Measurements from ENCODE around the gene TOX4.

The TOX4 gene

GRCh38 chr14:21455592-21455911 lies 21.4 kb upstream of the TOX4 start:
- H3K9ac ChIP-seq (ENCODE audit: low read length in 5 of 5): peak overlapping the region; percentile 82 to 95 (median 87)
- peaks cover 5 to 14% (median 7%) of the 10 kb centered on the region in 5 donors for H3K36me3 ChIP-seq (ENCODE audit: control insufficient read depth in 5 of 5, insufficient read depth in 5 of 5, low read length in 5 of 5)
- no peaks in the 10 kb centered on the region for H3K9me3 ChIP-seq (ENCODE audit: control insufficient read depth in 5 of 5, low read length in 5 of 5)
- peak overlapping the region; percentile 78 to 98 (median 95) for H3K4me3 ChIP-seq (ENCODE audit: low read depth in 1 of 5, low read length in 5 of 5)
- H3K27ac ChIP-seq (ENCODE audit: low read depth, low read length): peak overlapping the region; percentile 100
- H3K4me1 ChIP-seq (ENCODE audit: control insufficient read depth in 5 of 5, insufficient read depth in 5 of 5, low read length in 5 of 5): peaks cover 0 to 19% (median 15%) of the 10 kb centered on the region in 5 donors
- H3K27me3 ChIP-seq (ENCODE audit: control insufficient read depth in 5 of 5, insufficient read depth in 4 of 5, low read length in 5 of 5): no peaks in the 10 kb centered on the region

- Histone ChIP-seq H3K9me3 (ENCODE audit: control insufficient read depth in 5 of 5, low read length in 5 of 5) (no peaks in the 10 kb centered on the region), H3K27ac (ENCODE audit: low read depth, low read length) (peak within 1 kb of the TSS; percentile 100), H3K4me3 (ENCODE audit: low read depth in 1 of 5, low read length in 5 of 5) (peak within 1 kb of the TSS; percentile 78 to 98 (median 95)), H3K4me1 (ENCODE audit: control insufficient read depth in 5 of 5, insufficient read depth in 5 of 5, low read length in 5 of 5) (peaks cover 0 to 19% (median 15%) of the 10 kb centered on the region in 5 donors), H3K36me3 (ENCODE audit: control insufficient read depth in 5 of 5, insufficient read depth in 5 of 5, low read length in 5 of 5) (peaks cover 8 to 19% (median 12%) of the 10 kb centered on the region in 5 donors), H3K27me3 (ENCODE audit: control insufficient read depth in 5 of 5, insufficient read depth in 4 of 5, low read length in 5 of 5) (no peaks in the 10 kb centered on the region), H3K9ac (ENCODE audit: low read length in 5 of 5) (peak within 1 kb of the TSS; percentile 85 to 99 (median 95))
Measured at GRCh38 chr14:21455912-21456667, 20.9 kb upstream of the TOX4 start, which contains the start of gene CHD8. Gene CHD8, minus strand, starts transcription at chr14:21456123. Its CDS starts 24,480 bp downstream, at chr14:21431643.

- Histone ChIP-seq H3K27me3 (ENCODE audit: control insufficient read depth in 5 of 5, insufficient read depth in 4 of 5, low read length in 5 of 5) (no peaks in the 10 kb centered on the region), H3K9me3 (ENCODE audit: control insufficient read depth in 5 of 5, low read length in 5 of 5) (no peaks in the 10 kb centered on the region), H3K4me3 (ENCODE audit: low read depth in 1 of 5, low read length in 5 of 5) (no peak overlapping the region), H3K36me3 (ENCODE audit: control insufficient read depth in 5 of 5, insufficient read depth in 5 of 5, low read length in 5 of 5) (peaks cover 31 to 59% (median 36%) of the 10 kb centered on the region in 5 donors), H3K9ac (ENCODE audit: low read length in 5 of 5) (no peak overlapping the region), H3K4me1 (ENCODE audit: control insufficient read depth in 5 of 5, insufficient read depth in 5 of 5, low read length in 5 of 5) (no peaks in the 10 kb centered on the region), H3K27ac (ENCODE audit: low read depth, low read length) (no peak overlapping the region)
Measured at GRCh38 chr14:21467616-21468015, 9.4 kb upstream of the TOX4 start.

GRCh38 chr14:21475767-21476522 lies 1.1 kb upstream of the TOX4 start:
- peaks cover 6 to 21% (median 9%) of the 10 kb centered on the region in 5 donors for H3K36me3 ChIP-seq (ENCODE audit: control insufficient read depth in 5 of 5, insufficient read depth in 5 of 5, low read length in 5 of 5)
- peak overlapping the region; percentile 84 to 100 (median 99) for H3K4me3 ChIP-seq (ENCODE audit: low read depth in 1 of 5, low read length in 5 of 5)
- peaks cover 0 to 24% (median 19%) of the 10 kb centered on the region in 5 donors for H3K4me1 ChIP-seq (ENCODE audit: control insufficient read depth in 5 of 5, insufficient read depth in 5 of 5, low read length in 5 of 5)
- peak overlapping the region; percentile 57 to 84 (median 76) for H3K9ac ChIP-seq (ENCODE audit: low read length in 5 of 5)
- H3K27ac ChIP-seq (ENCODE audit: low read depth, low read length): peak overlapping the region; percentile 89
- no peaks in the 10 kb centered on the region for H3K27me3 ChIP-seq (ENCODE audit: control insufficient read depth in 5 of 5, insufficient read depth in 4 of 5, low read length in 5 of 5)
- H3K9me3 ChIP-seq (ENCODE audit: control insufficient read depth in 5 of 5, low read length in 5 of 5): no peaks in the 10 kb centered on the region

- peaks cover 9 to 26% (median 11%) of the 10 kb centered on the region in 5 donors for H3K36me3 ChIP-seq (ENCODE audit: control insufficient read depth in 5 of 5, insufficient read depth in 5 of 5, low read length in 5 of 5)
- H3K27me3 ChIP-seq (ENCODE audit: control insufficient read depth in 5 of 5, insufficient read depth in 4 of 5, low read length in 5 of 5): no peaks in the 10 kb centered on the region
- H3K27ac ChIP-seq (ENCODE audit: low read depth, low read length): peak overlapping the region; percentile 89
- H3K4me1 ChIP-seq (ENCODE audit: control insufficient read depth in 5 of 5, insufficient read depth in 5 of 5, low read length in 5 of 5): peaks cover 0 to 24% (median 19%) of the 10 kb centered on the region in 5 donors
- H3K4me3 ChIP-seq (ENCODE audit: low read depth in 1 of 5, low read length in 5 of 5): peak overlapping the region; percentile 84 to 100 (median 99)
- H3K9ac ChIP-seq (ENCODE audit: low read length in 5 of 5): peak overlapping the region; percentile 57 to 84 (median 76)
- H3K9me3 ChIP-seq (ENCODE audit: control insufficient read depth in 5 of 5, low read length in 5 of 5): no peaks in the 10 kb centered on the region
Measured at GRCh38 chr14:21476523-21476924, 471 bp upstream of the TOX4 start.

- peak overlapping the region in 1 of 5 donors; percentile 48 for H3K9ac ChIP-seq (ENCODE audit: low read length in 5 of 5)
- no peak overlapping the region for H3K4me3 ChIP-seq (ENCODE audit: low read depth in 1 of 5, low read length in 5 of 5)
- H3K9me3 ChIP-seq (ENCODE audit: control insufficient read depth in 5 of 5, low read length in 5 of 5): no peaks in the 10 kb centered on the region
- peaks cover 0 to 12% (median 0%) of the 10 kb centered on the region in 5 donors for H3K4me1 ChIP-seq (ENCODE audit: control insufficient read depth in 5 of 5, insufficient read depth in 5 of 5, low read length in 5 of 5)
- H3K27ac ChIP-seq (ENCODE audit: low read depth, low read length): peak overlapping the region; percentile 34
- no peaks in the 10 kb centered on the region for H3K27me3 ChIP-seq (ENCODE audit: control insufficient read depth in 5 of 5, insufficient read depth in 4 of 5, low read length in 5 of 5)
- H3K36me3 ChIP-seq (ENCODE audit: control insufficient read depth in 5 of 5, insufficient read depth in 5 of 5, low read length in 5 of 5): peaks cover 24 to 43% (median 31%) of the 10 kb centered on the region in 5 donors
Measured at GRCh38 chr14:21486640-21487087, 9.7 kb downstream of the TOX4 start.

- no peaks in the 10 kb centered on the region for H3K4me1 ChIP-seq (ENCODE audit: control insufficient read depth in 5 of 5, insufficient read depth in 5 of 5, low read length in 5 of 5)
- H3K9ac ChIP-seq (ENCODE audit: low read length in 5 of 5): no peak overlapping the region
- peaks cover 46 to 91% (median 77%) of the 10 kb centered on the region in 5 donors for H3K36me3 ChIP-seq (ENCODE audit: control insufficient read depth in 5 of 5, insufficient read depth in 5 of 5, low read length in 5 of 5)
- H3K27me3 ChIP-seq (ENCODE audit: control insufficient read depth in 5 of 5, insufficient read depth in 4 of 5, low read length in 5 of 5): no peaks in the 10 kb centered on the region
- no peaks in the 10 kb centered on the region for H3K9me3 ChIP-seq (ENCODE audit: control insufficient read depth in 5 of 5, low read length in 5 of 5)
- H3K4me3 ChIP-seq (ENCODE audit: low read depth in 1 of 5, low read length in 5 of 5): no peak overlapping the region
- no peak overlapping the region for H3K27ac ChIP-seq (ENCODE audit: low read depth, low read length)
Measured at GRCh38 chr14:21494902-21495762, 18.1 kb downstream of the TOX4 start.

GRCh38 chr14:21496453-21496852 lies 19.5 kb downstream of the TOX4 start:
- Histone ChIP-seq H3K4me1 (ENCODE audit: control insufficient read depth in 5 of 5, insufficient read depth in 5 of 5, low read length in 5 of 5) (no peaks in the 10 kb centered on the region), H3K27ac (ENCODE audit: low read depth, low read length) (no peak overlapping the region), H3K27me3 (ENCODE audit: control insufficient read depth in 5 of 5, insufficient read depth in 4 of 5, low read length in 5 of 5) (no peaks in the 10 kb centered on the region), H3K9me3 (ENCODE audit: control insufficient read depth in 5 of 5, low read length in 5 of 5) (no peaks in the 10 kb centered on the region), H3K4me3 (ENCODE audit: low read depth in 1 of 5, low read length in 5 of 5) (no peak overlapping the region), H3K9ac (ENCODE audit: low read length in 5 of 5) (no peak overlapping the region), H3K36me3 (ENCODE audit: control insufficient read depth in 5 of 5, insufficient read depth in 5 of 5, low read length in 5 of 5) (peaks cover 46 to 90% (median 78%) of the 10 kb centered on the region in 5 donors)

Measured in subcutaneous abdominal adipose tissue (tissue), 5 donors.